ENCODE data around the gene STK17B. TPM values are rescaled to one million over a fixed set of nuclear protein-coding genes. Genes with fewer than 3 reads are reported as not detected.

Gene STK17B
- total and polyA plus RNA-seq, 2 of the 13 experiments (the other 11 are each of a cell fraction or from before 2014, with no cell fraction given) = 1.6 to 4.5 TPM

- TF ChIP-seq HNF1B (CRISPR knock-in tag; IDR thresholded peaks at IDR 0.05) = 0 out of 2 replicates have a peak, but pooled peaks have one; percentile 52
- TF ChIP-seq RXRB (CRISPR knock-in tag; IDR thresholded peaks at IDR 0.05; ENCODE audit: borderline replicate concordance) = peak; percentile 98
- TF ChIP-seq PRDM15 (CRISPR knock-in tag; IDR thresholded peaks at IDR 0.05) = no peak
- 0 out of 2 replicates have a peak, but pooled peaks have one; percentile 19 for TF ChIP-seq SALL1 (CRISPR knock-in tag; IDR thresholded peaks at IDR 0.05)
- peak; percentile 56 for TF ChIP-seq NR2F6 (IDR thresholded peaks at IDR 0.05)
- peak; percentile 75 for TF ChIP-seq NR2F6 (CRISPR knock-in tag; IDR thresholded peaks at IDR 0.05)
- TF ChIP-seq POGZ (CRISPR knock-in tag; IDR thresholded peaks at IDR 0.05) = peak; percentile 43; the same call in 1 of the 2 replicates
- TF ChIP-seq ESRRA (CRISPR knock-in tag; IDR thresholded peaks at IDR 0.05; ENCODE audit: low read depth) = peak; percentile 92
- peak; percentile 37; the same call in 1 of the 2 replicates for TF ChIP-seq HNF4A (CRISPR knock-in tag; IDR thresholded peaks at IDR 0.05)
- TF ChIP-seq ZBTB26 (CRISPR knock-in tag; IDR thresholded peaks at IDR 0.05; ENCODE audit: borderline replicate concordance) = peak; percentile 33; the same call in 1 of the 2 replicates
- no peak for TF ChIP-seq SOX6 (IDR thresholded peaks at IDR 0.05)
- 0 out of 2 replicates have a peak, but pooled peaks have one; percentile 30 for TF ChIP-seq SOX6 (CRISPR knock-in tag; IDR thresholded peaks at IDR 0.05)
- TF ChIP-seq ISX (CRISPR knock-in tag; conservative IDR thresholded peaks at IDR 0.05) = no peak
- peak in 1 of 2 experiments; percentile 64; a peak in 1 of 4 replicates for TF ChIP-seq HMGXB4 (CRISPR knock-in tag; IDR thresholded peaks at IDR 0.05; ENCODE audit: borderline replicate concordance in 1 of 2, low read depth in 1 of 2)
- TF ChIP-seq NONO (IDR thresholded peaks at IDR 0.05) = no peak
- TF ChIP-seq NONO (CRISPR knock-in tag; conservative IDR thresholded peaks at IDR 0.05) = 0 out of 2 replicates have a peak, but pooled peaks have one; percentile 27
- TF ChIP-seq SP140L (CRISPR knock-in tag; IDR thresholded peaks at IDR 0.05; ENCODE audit: borderline replicate concordance) = 0 out of 2 replicates have a peak, but pooled peaks have one; percentile 51
- TF ChIP-seq SAP130 (CRISPR knock-in tag; IDR thresholded peaks at IDR 0.05; ENCODE audit: low read depth) = peak; percentile 16; the same call in 1 of the 2 replicates
- TF ChIP-seq THAP11 (CRISPR knock-in tag; IDR thresholded peaks at IDR 0.05) = peak; percentile 32; the same call in 1 of the 2 replicates
- TF ChIP-seq, protein P1, sequence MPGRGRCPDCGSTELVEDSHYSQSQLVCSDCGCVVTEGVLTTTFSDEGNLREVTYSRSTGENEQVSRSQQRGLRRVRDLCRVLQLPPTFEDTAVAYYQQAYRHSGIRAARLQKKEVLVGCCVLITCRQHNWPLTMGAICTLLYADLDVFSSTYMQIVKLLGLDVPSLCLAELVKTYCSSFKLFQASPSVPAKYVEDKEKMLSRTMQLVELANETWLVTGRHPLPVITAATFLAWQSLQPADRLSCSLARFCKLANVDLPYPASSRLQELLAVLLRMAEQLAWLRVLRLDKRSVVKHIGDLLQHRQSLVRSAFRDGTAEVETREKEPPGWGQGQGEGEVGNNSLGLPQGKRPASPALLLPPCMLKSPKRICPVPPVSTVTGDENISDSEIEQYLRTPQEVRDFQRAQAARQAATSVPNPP (CRISPR knock-in tag; IDR thresholded peaks at IDR 0.05) = 0 out of 2 replicates have a peak, but pooled peaks have one; percentile 25
- peak; percentile 67 for TF ChIP-seq MAX (IDR thresholded peaks at IDR 0.05)
These were observed 39.9 kb downstream of the STK17B start (continued) for GRCh38 chr2:196131384-196131937.

Data from HepG2 (cell line).